Stimulated activated CD4-positive, alpha-beta T cell treated with anti-CD3 and anti-CD28 coated beads, Interleukin-4, amount 100 ng/mL, for 24 hours (primary cell): ENCODE data around the gene TNNT1.
"Not testable (repeated sequence)": the region's sequence is repeated elsewhere in the genome, so short reads cannot be mapped to it uniquely, and the experiment has no call there.

ENCODE experiments used
- DNase-seq: peaks from one replicate; pipeline ENCODE4 v3.0.0-alpha.2; 2020

The TNNT1 gene

DNA sequence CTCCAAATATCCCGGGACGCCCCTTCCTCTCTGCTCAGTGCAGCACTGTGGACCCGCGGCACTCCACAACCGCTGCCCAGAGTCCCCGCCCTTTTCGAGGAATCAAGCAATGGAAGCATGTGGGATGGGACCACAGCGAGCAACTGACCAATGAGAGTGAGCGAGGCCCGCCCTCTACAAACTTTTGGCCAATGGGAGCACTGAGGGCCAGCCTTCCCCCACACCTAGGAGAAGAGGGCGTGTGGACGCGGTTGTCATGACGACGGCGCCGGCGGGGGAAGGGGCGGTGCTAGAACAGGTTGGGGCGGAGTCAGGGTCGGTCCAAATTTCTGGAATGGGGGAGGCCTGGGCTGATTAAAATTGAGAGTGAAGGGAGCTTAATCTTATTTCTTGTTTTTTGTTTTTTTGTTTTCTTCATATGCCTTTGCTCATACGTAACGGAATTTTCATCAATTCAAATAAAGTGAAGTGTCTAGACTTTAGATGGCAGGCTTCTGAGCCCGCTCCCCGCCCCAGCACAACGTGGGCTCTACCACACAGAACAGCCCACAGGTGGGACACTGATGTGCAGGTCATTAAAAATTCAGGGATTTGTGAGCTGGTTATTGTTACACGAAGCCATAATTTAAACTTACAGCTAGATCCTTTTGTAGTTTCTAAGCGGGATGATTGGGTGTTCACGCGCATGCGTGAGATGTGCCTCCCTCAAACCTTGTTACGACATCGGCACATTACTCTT, 17.7 kb upstream of the TNNT1 start, which contains the start of gene DNAAF3:
Gene DNAAF3 (minus strand): TSS at position 84 of the 739 bp plus-strand sequence. CDS start 200 bp downstream, outside the sequence.
- peak; percentile 62 for DNase-seq

DNA sequence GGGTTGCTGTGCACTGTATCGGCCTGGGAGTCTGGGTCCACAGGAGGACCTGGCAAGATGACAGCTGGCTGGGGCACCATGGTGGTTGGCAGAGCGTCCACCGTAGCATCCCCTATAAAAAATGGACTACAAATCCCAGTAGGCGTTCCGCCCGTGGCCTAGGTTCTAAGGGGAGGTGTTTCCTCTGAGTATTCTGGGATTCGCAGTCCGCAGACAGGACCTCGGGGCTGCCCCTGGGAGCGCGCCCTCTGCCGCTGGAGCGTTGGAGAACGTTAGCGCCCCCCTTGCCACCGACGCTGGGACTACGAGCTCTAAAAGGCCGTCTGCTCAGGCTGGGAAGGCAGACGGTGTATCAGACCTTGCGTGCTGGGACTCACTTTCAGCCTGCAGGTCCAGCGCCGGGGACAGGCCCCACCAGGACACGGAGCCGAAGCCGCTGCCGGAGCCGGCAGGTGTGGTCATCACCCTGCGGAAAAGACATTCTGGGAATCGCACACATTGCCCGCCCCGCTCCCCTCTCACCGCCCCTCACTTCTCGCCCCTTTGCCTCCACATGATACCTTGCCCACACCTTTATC, 17.0 kb upstream of the TNNT1 start:
- peak; percentile 25 for DNase-seq

DNA sequence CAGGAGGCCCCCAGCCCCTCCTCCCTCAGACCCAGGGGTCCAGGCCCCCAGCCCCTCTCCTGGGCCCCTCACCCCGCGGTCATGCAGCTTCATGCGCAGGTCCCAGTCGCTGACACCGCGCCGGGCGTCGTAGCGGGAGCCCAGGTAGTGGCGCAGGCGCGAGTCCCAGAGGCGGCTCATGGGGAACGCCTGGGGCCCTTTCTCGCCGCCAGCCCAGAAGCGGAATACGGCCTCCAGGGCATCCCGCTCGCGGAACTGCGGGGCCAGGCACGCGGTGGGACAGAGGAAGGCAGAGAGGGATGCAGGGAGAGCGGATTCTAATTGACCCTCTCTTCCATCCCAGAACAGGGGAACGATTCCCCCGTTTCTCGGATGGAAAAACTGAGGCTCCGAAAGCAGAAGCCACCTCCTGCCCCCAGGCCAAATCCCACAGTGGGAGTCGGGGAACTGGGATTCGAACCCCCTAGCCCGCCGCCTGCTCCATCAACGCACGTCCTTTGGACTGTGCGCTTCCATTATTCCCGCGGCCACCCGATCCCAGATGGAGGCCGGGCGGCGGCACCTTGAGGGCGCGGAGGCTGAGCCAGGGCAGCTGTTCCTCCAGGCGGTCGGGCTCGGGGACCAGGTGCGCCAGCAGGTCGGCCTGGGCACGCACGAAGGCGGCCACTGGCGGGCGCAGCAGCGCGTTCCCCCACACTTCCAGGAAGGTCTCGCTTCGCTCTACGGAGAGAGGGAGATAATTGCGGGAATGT, 12.7 kb upstream of the TNNT1 start:
- no peak for DNase-seq

DNA sequence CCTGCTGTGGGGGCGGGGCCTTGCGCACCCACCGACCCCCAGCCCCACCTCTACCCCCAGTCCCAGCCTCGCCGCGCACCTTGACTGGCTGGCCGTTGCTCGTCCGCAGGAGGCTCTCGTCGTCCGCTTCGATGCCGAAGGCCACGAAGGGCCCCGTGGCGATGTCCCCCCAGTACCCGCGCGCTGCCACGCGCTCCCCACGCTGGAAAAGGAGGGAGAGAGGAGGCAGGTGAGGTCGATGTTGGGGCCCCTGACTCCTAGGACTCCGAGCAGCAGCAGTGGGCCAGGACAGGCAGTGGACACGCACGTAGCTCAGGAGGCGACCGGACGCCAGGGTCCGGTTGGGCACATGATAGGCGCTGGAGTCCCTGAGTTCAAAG, 12.0 kb upstream of the TNNT1 start:
- no peak for DNase-seq

DNA sequence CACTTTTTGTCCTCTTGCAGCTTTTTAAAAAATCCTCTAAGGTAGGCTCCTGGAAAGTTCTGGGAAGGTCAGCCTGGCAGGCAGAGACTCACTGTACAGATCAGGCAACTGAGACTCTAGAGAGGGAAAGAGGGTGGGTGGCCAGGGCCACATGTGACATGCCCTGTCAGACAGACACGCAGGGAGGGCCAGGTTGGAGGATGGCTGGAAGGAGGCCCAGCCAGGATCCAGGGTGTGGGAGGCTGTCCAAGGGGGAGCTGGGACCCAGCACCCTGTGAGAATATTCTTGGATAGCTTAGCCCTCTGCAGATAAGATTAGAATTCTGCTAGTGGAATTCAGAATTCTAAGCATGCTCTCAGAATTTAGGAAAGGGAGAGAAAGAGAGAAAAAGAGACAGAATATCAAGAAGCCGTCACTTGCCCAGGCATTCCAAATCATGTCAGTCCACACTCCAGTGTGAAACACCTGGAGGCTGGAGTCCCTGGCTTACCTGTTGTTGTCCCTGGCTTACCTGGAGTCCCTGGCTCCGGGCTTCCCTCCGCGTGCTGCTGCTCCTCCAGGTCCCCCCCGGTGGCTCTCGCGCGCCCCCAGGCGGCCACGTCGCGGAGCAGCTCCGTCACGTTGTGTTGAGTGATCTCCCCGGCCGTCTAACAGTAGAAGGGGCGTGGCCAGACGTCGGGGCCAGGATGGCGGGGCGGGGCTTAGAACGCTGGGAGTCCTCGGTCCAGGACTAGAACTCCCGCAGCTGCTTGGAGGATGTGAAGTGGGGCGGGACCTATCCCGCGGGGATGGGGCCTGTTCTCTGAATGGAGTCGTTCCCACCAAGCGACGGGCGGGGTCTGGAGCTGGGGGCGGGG, 11.4 kb upstream of the TNNT1 start:
- peak; percentile 87 for DNase-seq

DNA sequence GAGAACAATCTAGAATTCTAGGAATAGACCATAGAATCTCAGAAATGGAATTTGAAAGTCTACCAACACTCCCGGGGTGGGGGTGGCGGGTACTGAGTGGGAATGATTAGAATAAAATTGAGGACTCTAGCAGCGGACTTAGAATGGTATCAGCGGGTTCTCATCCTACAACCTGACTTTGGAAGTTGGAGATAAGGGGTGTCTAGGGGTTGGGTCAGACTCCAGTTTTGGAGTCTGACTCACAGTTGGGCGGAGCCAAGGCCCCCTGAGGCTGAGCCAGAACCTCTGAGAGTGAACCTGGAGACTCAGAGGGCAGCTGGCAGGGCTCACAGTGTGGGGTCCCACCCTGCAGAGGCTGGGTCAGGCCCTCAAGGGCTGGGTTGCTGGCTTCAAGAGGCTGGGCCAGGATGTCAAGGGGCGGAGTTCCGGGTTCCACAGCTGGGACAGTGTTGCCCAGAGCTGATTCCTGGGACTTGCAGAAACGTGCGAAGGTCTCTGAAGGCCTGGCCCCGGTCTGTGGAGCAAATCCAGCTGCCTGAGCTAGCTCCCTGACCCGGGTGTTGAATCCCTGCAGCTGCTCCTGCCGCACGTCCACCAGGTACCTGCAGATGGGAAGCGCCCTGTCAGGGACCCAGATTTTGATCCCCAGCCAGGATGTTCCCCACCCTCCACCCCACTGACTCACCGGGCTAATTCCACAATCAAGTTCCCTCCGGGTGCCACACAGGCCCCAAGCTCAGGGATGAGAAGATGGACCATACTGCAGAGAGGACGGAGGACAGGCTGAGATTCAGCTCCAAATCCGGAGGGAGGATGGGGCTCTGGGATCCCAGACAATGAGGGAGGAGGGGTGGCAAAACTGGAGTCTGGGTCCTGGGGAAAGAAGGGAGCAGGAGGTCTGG, 10.1 kb upstream of the TNNT1 start:
- DNase-seq = no peak

DNA sequence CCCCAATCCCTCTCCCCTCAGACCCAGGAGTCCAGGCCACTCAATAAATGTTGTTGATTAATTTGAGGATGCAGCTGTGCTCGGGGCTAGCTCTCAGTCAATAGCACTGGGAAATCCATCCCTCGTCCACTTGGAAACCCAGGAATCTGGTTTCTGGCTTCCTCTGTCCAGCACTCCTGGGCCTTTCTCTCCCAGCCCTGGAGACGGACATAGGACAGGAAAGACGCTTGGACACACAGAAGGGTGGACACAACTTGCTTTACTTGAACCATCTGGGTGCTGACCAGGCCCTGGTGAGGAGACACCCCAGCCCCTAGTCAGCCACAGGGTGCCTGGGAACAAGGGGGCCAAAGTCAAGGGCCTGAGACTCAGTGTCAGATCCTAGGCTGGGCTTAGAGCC, 9.4 kb upstream of the TNNT1 start:
- no peak for DNase-seq

DNA sequence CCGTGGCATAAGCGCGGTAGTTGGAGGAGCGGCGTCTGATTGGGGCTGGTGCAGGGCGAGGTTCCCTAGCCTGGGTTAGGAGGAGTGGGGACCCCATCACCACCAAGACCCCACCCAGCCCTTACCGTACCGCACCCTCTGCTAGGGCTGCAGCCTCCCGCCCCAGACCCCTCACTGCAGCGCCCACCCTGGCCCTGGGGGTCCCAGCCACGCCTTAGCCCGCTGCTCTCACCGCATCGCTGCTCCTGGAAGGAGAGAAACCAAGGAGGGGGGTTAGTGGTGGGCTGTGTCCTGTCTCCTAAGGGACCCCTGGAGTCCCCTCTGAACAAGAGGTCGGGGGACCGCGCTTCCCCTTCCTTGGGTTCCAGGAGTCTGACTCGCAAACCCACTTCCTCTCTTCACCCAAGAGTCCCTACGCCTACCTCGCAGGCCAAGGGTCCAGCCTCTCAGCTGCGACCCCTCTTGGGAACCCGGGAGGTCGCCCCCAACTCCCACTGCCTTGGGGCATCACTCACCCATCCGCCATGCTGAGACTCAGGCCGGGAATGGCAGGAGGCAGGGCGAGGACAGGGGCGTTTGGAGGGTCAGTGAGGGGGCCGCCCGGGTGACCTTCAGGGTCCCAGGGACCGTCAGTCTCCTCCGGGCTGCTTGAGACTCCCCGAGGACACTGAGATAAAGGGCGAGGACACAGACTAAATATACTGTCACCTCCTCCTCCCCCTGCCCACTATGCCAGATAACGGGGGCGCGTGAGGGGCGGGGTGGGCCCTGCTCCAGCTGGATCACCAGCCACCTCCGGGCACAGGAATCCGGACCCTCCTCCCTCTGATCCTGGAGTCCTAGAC, 8.3 kb upstream of the TNNT1 start, which contains the start of gene TNNI3:
Gene TNNI3 (minus strand): TSS at position 669 of the 845 bp plus-strand sequence. CDS start 143 bp downstream, at position 526.
- no peak for DNase-seq

DNA sequence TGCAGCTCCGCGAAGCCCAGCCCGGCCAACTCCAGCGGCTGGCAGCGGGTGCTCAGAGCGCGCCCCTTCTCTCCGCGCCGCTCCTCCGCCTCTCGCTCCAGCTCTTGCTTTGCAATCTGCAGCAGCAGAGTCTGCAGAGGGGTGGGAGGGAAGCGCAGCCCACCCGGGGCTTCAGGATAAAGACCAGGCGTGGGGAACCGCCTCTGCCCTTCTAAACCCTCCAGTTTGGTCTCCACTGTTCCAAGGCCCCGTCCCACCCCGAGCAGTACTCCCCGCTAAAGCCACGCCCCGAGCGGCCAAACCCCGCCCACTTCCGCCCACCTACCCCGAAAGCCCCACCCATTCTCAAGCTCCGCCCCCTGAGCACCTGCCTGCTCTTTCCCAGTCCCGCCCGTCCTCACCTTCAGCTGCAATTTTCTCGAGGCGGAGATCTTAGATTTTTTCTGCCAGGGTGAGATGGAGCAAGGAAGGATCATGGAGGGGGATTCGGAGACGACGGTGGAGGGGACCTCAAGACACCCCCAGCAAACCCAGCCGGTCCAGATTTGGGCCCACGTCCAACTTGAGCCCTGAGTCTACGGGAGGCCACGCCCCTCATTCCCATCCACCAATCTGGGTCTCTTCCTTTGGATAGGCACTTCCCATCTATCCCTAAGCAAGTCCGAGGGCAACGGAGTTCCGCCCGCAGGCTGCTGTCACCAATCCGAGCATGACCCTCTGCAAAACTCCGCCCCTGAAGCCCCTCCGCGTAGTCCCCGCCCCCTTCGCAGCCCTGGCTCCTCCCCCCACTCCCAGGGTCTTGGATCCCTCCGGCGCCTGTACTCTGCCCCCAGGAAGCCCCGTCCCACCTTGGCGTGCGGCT, 7.4 kb upstream of the TNNT1 start:
- DNase-seq = no peak

DNA sequence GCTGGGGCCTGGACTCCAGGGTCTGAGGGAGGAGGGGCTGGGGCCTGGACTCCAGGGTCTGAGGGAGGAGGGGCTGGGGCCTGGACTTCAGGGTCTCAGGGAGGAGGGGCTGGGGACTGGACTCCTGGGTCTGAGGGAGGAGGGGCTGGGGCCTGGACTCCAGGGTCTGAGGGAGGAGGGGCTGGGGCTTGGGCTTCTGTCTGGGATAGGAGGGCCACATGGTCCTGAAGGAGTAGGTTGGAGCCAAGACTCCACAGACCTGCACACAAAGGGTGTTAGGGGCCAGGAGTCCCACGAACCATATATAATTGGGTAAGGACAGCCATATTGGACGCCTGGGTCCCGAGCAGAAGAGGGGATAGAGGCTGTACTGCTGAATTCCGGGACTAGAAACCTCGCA, 6.8 kb upstream of the TNNT1 start:
- not testable (repeated sequence) for DNase-seq

DNA sequence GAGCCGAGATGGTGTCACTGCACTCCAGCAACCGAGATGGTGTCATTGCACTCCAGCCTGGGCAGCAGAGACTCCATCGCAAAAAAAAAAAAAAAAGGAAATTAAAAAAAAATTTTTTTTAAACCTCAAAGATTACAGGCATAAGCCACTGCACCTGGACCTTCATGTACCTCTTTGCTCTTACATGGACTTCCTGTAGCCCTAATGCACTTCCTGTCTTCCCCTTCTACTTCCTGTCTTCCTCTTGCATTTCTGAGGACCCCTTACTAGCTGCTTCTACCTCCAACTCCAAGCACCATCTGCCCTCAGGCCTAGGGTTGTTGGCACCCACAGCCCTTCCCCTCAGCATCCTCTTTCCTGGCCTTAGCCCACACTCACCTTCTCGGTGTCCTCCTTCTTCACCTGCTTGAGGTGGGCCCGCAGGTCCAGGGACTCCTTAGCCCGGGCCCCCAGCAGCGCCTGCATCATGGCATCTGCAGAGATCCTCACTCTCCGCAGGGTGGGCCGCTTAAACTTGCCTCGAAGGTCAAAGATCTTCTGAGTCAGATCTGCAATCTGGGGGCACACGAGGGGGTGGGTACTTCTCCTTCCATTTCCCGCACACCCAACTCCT, 4.8 kb upstream of the TNNT1 start:
- DNase-seq = no peak

DNA sequence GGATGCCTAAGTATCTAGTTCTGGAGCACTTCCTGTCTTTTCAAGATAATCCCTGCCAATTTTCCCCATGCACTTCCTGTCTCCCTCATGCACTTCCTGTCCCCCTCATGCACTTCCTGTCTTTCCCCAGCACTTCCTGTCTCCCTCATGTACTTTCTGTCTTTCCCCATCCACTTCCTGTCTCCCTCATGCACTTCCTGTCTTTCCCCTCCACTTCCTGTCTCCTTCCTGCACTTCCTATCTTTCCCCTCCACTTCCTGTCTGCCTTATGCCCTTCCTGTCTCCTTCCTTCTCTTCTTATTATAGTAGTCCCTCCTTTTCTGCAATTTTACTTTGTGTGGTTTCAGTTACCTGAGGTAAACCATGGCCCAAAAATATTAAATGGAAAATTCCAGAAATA, 3.0 kb upstream of the TNNT1 start:
- DNase-seq = no peak

DNA sequence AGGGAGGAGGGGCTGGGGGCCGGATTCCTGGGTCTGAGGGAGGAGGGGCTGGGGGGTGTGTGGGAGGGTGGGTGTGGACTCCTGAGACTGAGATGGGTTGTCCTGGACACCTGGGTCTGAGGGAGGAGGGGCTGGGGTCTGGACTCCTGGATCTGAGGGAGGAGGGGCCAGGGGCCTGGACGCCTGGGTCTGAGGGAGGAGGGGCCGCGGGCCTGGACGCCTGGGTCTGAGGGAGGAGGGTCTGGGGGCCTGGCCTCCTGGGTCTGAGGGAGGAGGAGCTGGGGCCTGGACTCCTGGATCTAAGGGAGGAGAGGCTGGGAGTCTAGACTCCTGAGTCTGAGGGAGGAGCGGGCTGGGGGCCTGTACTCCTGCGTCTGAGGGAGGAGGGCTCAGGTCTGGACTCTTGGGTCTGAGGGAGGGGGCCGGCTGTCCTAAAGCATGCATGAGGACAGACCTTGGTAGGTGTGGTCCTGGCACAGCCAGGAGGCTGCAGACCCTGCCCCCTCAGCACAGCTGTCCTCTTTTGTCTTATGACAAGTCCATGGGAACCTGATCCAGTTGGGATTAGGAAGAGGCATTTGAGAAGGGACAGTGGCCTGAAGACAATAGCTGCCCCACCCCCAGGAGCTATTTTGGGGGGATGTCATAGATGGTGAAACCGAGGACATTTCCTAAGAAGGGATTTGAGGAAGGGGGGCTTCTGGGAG, 1.3 kb downstream of the TNNT1 start:
- no peak for DNase-seq

DNA sequence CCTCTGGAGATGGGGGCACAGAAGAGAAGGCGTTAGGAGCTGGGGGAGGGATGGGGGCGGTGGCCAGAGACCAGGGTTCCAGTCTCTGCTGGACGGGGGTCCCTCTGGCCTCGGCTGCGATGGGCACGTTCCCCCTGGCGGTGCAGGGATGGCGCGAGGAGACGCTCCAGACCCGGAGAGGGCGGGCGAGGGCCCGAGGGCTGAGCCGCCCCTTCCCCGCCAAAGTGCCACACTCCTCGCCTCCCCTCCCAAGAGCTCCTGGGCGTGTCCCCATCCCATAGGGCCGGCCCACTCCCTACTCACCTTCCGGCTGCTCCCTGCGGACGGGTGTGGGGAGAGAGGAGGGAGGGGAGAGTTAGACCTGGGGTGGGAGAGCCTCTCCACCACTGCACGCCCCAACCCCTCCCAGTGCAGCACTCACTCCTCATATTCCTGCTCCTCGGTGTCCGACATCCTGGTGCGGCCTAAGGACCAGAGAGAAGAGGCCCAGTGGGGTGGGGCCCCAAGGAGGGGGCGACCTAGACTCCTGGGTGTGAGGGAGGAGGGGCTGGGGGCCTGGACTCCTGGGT, 2.2 kb downstream of the TNNT1 start:
- DNase-seq = no peak

DNA sequence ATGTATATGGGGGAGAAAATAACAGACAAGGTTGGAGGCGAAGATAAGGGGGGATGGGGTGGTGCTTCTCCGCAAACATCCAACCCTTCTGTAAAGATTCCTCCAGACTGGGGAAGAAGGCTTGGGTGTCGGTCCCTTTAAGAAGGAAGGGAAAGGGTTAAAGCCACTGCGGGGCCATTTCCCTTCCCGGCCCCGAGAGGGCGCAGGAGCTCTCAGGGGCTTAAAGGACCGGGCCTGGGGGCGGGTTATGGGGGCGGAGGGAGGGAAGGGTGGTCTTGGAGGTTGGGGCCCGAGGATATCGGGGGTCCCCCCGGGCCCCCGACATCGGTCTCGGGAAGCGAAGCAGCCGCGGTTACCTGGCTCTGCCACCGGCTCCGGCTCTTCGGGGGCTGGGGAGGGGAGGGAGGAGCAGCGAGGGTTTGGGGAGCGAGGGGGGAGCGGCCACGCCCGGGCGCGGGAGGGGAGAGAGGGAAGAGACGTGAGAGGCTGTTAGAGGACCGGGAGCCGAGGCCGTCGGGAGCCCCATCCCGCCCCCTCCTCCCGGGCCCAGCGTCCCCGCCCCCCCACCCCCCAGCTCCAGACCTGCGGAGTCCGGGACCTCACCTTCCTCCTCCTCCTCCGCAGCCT, 2.8 kb downstream of the TNNT1 start:
- DNase-seq = no peak

DNA sequence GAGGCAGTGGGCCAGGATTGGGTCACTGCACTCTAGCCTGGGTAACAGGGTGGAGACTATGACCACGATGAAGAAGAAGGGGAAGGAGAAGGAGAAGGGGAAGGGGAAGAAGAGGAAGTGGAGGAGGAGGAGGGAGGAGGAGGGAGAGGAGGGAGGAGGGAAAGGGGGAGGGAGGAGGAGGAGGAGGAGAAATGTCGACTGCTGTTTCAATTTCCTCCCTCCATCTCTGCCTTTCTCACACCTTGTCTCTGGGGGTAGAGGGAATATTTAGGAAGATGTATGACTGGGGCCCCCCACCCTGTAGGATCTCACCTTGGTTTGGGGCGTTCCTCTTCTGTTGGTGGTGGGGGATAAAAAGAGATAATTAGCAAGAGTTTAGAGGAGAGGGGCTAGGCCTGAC, 3.8 kb downstream of the TNNT1 start:
- no peak for DNase-seq

DNA sequence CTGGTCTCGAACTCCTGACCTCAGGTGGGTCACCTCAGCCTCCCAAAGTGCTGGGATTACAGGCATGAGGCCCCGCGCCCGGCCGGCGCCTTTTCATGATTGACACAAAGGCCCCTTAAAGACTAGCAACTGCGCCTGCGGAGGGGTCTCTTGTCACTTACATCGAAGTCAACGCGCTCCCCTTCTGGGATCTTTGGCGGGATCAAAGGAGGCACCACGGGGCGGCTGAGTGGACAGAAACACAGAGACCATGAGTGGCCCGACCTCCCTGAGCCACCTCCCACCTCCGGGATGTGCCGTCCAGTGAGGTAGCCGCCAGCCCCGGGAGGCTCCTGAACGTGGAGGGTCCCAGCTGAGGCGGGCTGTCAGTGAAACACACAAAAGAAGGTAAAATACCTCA, 7.3 kb downstream of the TNNT1 start:
- DNase-seq = no peak

DNA sequence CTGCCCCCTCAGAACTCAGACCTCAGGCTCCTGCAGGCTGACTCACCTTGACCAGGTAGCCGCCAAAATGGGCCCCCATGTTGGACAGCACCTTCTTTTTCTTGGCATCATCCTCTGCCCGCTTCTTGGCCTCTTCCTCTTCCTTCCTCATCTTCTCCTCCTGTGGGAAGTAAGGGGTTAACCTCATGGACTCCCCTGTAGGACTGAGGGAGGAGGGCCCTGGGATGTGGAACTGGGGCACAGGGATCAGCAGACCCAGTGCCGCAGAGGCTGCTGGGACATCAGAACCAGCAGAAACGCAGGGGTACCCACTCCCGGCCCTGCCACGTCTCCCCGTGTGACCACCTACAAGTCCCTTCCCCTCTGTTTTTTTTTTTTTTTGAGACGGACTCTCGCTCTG, 11.1 kb downstream of the TNNT1 start:
- no peak for DNase-seq
